AG04449 (cell line): ENCODE measurements around the gene AGRP.

Source experiments
- CTCF ChIA-PET: fragments of 350-600 bp; formaldehyde crosslinking; extraction: SDS; loops from one replicate; lab custom pipeline; 2021; ENCODE audit warnings: antibody characterized with exemption; lab: Yijun Ruan, JAX
- POLR2A ChIA-PET: fragments of 400-600, 350-600 bp; formaldehyde crosslinking; extraction: SDS; loops from one replicate; lab custom pipeline; 2020; ENCODE audit warnings: antibody characterized with exemption, inconsistent platforms; lab: Yijun Ruan, JAX
- DNase-seq: peaks from one replicate; pipeline ENCODE4 v3.0.0-alpha.2; 2010; ENCODE audit warnings: low read depth, low spot score
- H3K4me3 ChIP-seq: 2 replicates; pipeline ENCODE4 v1.5.1; 2011; ENCODE audit warnings: low read depth, mild to moderate bottlenecking, control low read depth, low read length
- CTCF ChIP-seq: IDR thresholded peaks from one replicate; pipeline ENCODE4 v1.5.1; 2011; ENCODE audit warnings: mild to moderate bottlenecking, moderate library complexity, low read length, control low read depth, inconsistent platforms; ENCODE audit not compliant: insufficient read depth; ENCODE audit errors: missing control alignments

Gene AGRP

GRCh38 chr16:67442581-67443255, 40.6 kb downstream of the AGRP start:
- no peak for DNase-seq
- TF ChIP-seq CTCF, result no peak
- no peak overlapping the region for H3K4me3 ChIP-seq
- POLR2A ChIA-PET, result interaction anchor here (1.4 kb wide), 1 partner anchor 14 kb away, joined by 3 read pairs; no protein-coding TSS in a partner anchor
- CTCF ChIA-PET, result interaction anchor here (1.2 to 8.9 kb wide), 5 partner anchors 8 to 35 kb away, joined by 4 to 75 read pairs (median 8); partner anchors contain the start of gene ZDHHC1

DNA sequence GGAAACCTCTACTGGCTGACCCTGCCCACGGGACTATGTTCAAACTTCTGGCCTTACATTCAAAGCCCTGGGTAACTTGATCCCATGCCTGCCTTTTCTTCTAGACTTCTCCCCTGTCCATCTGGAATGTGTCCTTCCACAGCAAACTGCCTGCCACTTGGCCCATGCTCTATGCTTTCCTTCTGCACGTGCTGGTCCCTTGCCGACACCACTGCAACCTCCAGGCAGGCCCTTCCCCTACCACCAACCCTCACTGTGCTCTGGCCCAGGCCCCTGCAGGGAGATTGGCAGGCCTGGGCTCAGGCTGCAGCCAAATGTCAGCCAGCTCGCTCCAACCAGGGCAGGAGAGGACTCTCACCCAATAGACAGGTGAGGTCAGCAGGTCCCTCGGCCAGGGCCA, 41.4 kb downstream of the AGRP start:
- no peak for TF ChIP-seq CTCF
- POLR2A ChIA-PET, result no interaction called here
- CTCF ChIA-PET, result interaction anchor here (1.3 to 8.9 kb wide), 3 partner anchors 14 to 35 kb away, joined by 4 to 75 read pairs (median 53); no protein-coding TSS in a partner anchor
- no peak for DNase-seq
- H3K4me3 ChIP-seq, result no peak overlapping the region

DNA sequence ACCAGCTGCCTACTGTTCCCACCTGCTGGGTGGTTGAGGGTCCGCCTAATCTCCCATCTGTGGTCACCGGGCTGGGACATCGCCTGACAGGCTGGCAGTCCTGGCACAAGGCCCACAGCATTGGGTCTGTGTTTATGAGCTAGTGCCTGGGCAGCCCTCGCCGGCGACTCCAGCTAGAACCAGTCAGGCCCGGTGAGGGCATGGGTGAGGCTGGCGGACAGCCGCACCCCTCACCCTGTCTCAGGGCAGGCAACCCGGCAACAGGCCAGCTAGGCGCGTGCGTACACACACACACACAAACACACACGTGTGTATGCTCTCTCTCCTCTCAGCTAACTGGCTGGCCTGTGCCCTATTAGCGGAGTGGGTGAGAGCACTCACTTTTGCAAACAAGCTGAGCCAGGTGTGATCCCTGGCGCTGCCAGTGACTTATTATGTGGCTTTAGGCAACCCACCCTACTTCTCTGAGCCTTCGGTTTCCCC, 42.0 kb downstream of the AGRP start:
- no peak for TF ChIP-seq CTCF
- H3K4me3 ChIP-seq, result no peak overlapping the region
- POLR2A ChIA-PET, result no interaction called here
- no peak for DNase-seq
- CTCF ChIA-PET, result interaction anchor here (1.1 to 8.9 kb wide), 3 partner anchors 14 to 26 kb away, joined by 3 to 75 read pairs (median 4); no protein-coding TSS in a partner anchor

DNA sequence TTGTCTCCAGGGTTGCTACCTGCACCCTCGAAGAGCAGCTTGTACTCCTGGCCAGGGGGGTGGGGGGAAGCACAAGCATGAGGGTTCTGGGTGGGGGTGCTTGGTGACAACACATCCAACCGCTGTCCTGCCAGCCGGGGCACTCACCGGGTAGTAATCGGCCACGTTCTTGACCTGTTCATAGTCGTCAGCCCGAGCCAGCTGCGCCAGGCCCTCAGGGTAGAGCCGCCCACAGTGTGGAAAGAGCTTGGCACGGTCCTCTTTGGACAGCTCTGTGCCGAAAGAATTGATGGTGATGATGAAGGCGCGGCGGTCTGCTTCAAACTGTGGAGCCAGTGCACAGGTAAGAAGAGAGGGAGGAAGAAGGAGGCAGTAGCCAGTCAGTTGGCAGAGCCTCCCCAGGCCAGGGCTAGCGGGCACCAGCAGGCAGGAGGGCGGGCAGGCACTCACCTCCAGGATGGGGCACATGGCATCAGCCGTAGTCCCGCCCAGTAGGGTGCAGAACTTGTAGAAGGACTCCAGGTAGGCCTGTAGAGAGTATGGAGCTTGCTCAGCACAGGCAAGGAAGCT, 44.4 kb downstream of the AGRP start:
- no peak for TF ChIP-seq CTCF
- no peak overlapping the region for H3K4me3 ChIP-seq
- ChIA-PET CTCF (interaction anchor here (1.4 to 2.3 kb wide), 4 partner anchors 8 to 22 kb away, joined by 5 to 19 read pairs (median 7); no protein-coding TSS in a partner anchor), POLR2A (no interaction called here)
- DNase-seq, result no peak

DNA sequence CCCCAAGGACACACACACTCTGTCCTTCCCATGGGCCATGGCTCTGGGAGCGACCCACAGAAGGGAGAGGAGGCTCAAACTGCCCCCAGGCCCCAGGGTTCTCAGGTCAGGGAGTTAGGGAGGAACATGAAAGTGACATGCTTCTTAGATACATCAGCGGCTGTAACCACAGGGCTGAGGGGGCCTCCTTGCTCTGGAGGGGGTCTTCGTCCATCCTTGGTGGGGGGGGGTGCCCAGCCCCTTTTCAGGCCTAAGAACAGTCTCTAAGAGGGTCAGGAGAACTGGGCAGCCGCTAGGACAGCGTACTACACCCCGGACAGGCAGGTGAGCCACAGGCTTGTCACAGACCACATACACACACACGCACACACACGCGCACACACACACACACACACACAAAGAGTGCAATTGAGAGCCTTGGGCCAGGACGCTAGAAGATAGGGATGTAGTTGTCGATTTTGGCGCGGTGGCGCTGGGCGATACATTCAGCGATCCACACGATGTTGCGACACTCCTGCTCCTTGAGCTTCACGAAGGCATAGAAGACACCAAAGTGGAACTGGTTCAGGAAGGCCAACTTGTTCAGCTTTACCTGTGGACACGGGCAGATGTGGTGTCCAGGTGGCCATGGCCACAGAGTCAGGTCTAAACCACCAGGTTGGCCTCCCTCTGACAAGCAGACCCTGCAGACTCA, 45.1 kb downstream of the AGRP start:
- POLR2A ChIA-PET, result no interaction called here
- CTCF ChIA-PET, result interaction anchor here (1.0 to 2.3 kb wide), 5 partner anchors 9 to 21 kb away, joined by 3 to 19 read pairs (median 6); no protein-coding TSS in a partner anchor
- no peak for TF ChIP-seq CTCF

More for the DNA sequence above, 45.1 kb downstream of the AGRP start:
- no peak for DNase-seq
- no peak overlapping the region for H3K4me3 ChIP-seq
